GM12801 (cell line): ENCODE data around the gene B9D1.

ENCODE experiments used
- TF ChIP-seq, protein P1 (sequence below): IDR thresholded peaks from one replicate; pipeline ENCODE4 v1.5.1; 2011; ENCODE audit warnings: control low read depth; ENCODE audit not compliant: insufficient read length; ENCODE audit errors: extremely low read depth

The B9D1 gene

DNA sequence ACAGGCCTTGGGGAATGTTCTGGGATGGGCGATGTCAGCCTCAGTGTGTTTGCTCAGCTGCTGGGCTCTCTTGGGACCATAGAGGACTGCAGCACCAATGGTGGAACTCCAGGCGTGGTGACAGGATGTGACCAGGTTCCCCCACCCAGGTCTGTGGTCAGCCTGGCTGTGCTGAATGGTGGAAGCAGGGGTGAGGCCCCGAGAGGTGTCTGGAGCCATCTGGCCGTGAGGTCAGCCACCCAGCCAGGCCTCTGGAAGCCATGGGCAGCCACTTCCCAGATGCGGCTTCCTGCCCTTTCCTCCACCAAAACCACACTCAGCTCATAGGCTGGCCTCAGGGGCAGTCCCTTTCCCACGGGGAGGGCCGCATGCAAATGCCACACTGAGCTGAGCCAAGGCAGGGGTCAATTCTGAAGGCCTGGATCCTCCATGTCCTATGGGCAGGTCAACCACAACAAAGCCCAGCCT lies 8.0 kb upstream of the B9D1 start:
- TF ChIP-seq, protein P1, sequence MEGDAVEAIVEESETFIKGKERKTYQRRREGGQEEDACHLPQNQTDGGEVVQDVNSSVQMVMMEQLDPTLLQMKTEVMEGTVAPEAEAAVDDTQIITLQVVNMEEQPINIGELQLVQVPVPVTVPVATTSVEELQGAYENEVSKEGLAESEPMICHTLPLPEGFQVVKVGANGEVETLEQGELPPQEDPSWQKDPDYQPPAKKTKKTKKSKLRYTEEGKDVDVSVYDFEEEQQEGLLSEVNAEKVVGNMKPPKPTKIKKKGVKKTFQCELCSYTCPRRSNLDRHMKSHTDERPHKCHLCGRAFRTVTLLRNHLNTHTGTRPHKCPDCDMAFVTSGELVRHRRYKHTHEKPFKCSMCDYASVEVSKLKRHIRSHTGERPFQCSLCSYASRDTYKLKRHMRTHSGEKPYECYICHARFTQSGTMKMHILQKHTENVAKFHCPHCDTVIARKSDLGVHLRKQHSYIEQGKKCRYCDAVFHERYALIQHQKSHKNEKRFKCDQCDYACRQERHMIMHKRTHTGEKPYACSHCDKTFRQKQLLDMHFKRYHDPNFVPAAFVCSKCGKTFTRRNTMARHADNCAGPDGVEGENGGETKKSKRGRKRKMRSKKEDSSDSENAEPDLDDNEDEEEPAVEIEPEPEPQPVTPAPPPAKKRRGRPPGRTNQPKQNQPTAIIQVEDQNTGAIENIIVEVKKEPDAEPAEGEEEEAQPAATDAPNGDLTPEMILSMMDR: no peak

DNA sequence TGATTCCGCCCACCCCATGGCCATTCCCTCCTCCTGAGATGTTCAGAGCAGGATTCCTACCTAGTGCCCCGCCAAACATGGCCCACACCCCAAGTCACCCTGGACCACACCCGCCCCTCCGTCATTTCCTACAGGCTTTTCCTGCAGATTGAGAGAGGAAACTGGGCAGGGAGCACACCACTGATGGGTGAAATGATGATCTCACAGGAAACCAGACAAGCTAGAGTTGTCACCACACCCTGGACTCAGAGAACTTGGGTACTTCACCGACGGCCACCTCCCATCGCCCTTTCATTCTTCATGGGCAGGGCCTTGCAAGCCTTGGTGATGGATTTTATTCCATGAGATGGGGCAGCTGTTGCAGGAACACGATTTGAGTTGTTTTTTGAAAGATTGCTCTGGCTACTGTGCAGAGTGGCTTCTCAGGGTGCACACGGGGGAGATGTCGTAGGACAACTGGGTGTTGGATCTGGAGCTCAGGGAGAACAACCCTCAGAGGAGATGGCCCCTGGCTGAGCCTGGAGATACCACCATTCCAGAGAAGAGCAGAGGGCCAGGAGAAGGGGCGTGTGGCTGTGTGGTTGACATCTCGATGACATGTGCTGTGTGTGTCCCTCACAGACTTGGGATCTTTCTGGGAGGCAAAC lies 7.4 kb upstream of the B9D1 start:
- TF ChIP-seq, protein P1: no peak

DNA sequence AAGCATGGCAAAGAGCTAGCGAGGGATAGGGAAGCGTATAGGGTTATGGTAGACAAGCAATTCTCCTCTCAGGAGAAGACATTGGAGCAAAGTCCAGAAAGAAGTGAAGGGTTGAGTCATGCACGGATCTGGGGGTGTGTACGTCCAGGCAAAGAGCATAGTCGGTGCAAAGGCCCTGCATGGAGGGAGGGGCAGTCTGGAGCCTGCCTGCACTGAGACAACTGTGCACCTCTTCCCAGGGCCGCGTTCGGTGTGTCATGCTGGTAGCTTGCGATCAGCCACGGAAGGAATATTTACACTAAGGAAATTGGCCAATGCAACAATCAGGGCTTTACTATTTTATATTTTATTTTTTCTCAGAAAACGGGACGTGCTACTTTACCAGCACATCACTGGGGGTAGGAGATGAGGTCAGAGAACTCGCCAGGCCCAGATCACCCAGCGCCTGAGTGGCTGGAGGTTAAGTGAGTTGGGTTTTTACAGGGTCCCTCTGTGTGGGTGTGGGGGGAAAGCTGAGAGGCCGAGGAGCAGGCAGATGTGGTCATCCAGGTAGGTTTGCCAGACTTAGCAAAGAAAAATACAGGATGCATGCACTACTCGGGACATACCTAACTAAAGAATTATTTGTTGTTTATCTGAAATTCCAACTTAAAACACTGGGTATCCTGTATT lies 6.7 kb upstream of the B9D1 start:
- TF ChIP-seq, protein P1: no peak

DNA sequence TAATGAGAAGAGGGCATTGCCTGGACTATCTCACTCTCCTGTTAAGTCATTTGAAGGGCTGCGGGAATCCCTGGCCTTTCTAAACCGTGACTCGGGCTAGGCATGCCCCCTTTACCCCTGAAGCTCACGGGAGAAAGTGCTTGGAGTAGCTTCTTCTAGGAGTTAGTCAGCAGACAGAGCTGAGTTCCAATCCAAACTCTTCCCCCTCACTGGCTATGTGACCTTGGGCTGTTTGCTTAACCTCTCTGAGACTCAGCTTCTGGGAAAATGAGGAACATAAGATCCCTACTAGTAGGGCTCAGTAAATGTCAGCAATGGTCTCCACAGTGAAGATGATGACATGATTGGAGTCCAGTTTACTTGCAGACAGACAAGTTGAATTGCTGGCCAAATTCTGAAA lies 5.7 kb upstream of the B9D1 start:
- TF ChIP-seq, protein P1: no peak

GRCh38 chr17:19366637-19366972 lies 4.1 kb upstream of the B9D1 start:
- TF ChIP-seq, protein P1: no peak

GRCh38 chr17:19365833-19366636 lies 3.5 kb upstream of the B9D1 start:
- TF ChIP-seq, protein P1: no peak

- TF ChIP-seq, protein P1: no peak
Measured at GRCh38 chr17:19365499-19365817, 2.9 kb upstream of the B9D1 start.
